ENCODE measurements around the gene PPP1R14B.

- TF ChIP-seq, protein P1, sequence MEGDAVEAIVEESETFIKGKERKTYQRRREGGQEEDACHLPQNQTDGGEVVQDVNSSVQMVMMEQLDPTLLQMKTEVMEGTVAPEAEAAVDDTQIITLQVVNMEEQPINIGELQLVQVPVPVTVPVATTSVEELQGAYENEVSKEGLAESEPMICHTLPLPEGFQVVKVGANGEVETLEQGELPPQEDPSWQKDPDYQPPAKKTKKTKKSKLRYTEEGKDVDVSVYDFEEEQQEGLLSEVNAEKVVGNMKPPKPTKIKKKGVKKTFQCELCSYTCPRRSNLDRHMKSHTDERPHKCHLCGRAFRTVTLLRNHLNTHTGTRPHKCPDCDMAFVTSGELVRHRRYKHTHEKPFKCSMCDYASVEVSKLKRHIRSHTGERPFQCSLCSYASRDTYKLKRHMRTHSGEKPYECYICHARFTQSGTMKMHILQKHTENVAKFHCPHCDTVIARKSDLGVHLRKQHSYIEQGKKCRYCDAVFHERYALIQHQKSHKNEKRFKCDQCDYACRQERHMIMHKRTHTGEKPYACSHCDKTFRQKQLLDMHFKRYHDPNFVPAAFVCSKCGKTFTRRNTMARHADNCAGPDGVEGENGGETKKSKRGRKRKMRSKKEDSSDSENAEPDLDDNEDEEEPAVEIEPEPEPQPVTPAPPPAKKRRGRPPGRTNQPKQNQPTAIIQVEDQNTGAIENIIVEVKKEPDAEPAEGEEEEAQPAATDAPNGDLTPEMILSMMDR (conservative IDR thresholded peaks at IDR 0.05): no peak
- no peak for TF ChIP-seq ZFX (IDR thresholded peaks at IDR 0.05)
Observed at GRCh38 chr11:64208086-64208795, 38.5 kb downstream of the PPP1R14B start.

Data from C4-2B (cell line).